HG02981 (cell line): Measurements from ENCODE around the gene FAM20C.
"Not testable (repeated sequence)": the region's sequence is repeated elsewhere in the genome, so short reads cannot be mapped to it uniquely, and the experiment has no call there.

Source experiments
- ATAC-seq: cut with Tn5 transposase; IDR thresholded peaks from one replicate; pipeline ENCODE4 v1.9.1; 2021; ENCODE audit warnings: mild to moderate bottlenecking, moderate library complexity; ENCODE audit not compliant: unreplicated experiment

FAM20C gene

DNA sequence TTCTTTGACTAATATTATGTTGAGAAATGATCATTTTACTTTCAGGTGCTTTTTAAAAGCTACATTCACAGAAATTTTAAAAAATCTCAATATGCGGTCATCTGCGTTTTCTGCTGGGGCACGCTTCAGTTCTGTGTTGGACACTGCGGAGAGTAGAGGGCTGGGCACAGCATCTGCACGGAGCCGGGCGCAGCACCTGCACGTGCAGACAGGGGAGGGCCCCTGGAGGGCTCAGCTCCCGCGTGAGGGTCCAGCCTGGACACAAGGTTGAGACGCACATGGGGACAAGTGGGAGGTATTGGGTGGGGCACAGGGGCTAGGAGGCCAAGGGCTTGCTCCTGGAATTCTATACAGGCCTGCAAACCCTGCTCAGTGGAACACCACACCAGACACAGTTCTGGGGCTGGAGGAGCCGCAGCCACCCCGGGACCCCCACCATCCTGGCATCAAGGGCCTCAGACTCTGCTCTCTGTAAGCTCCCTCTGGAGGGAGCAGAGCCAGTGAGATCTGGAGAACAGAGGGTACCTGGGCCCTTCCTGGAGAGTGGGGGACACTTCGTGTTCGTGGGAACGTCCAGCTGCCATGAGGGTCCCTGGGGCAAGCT lies 20.4 kb upstream of the FAM20C start:
- ATAC-seq, result no peak

DNA sequence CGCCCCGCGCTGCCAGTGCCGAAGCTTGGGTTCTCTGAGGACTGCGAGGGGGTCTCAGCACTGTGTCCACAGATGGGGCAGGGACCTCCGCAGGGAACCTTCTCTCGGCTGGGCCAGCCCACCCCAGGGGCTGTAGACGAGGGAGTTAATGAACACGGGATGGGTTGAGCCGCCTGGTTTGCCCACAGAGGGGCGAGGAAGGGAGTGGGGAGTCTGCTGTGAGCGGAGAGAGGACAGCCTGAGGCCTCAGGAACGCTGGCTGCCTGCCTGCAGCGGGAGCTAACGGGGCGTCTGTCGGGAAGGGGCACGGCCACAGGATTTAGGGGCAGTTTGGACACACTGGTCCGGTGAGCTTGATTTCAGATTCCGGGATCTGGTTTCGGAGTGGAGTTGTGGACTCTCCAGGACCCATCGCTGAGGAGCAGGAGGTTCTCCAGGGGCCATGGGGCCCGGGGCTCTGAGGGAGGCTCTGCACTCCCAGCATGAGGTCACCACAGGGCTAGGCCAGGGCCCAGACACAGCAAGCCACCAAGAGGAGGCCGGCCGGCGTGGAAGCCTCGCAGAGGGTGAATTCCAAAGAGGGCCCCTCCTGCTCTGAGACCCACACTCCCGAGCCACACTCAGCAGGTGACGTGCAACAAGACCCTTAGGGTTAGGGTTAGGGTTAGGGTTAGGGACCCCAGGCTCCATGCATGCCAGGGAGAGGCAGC lies 19.0 kb upstream of the FAM20C start:
- no peak for ATAC-seq

DNA sequence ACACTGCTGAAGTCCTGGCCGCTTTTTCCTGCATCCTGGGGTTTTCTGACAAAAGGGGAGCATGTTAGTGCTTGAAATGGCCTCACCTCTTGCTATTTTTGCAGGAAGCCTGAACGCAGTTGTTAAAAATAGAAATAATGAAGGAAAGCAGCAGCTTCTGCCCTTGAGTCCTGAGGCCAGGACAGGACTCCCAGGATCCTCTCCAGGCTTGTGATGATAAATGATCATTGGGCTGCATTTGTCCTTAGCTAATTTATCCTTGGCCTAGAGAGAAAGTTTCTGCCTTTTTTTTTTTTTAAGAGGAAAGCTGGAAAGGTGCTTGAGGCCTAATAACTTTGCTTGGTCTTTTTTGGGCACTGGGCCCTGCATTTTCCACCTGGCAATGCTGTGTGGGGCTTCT lies 17.7 kb upstream of the FAM20C start:
- ATAC-seq, result no peak

DNA sequence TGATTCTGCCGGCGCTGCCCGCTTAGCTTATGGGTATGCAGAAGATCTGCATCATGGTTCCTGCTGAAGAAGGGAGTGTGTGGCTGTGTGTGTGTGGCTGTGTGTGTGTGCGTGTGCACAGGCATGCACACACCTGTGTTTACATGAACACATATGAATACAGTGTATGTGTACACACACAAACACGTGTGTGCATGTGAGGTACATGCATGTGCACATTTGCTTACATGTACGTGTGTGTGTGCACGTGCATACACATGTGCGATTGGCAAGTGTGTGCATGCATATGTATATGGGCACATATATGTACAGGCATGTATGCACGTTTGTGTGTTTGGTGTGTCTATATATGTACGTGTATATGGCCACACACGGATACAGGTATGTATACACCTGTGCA lies 16.4 kb upstream of the FAM20C start:
- no peak for ATAC-seq

DNA sequence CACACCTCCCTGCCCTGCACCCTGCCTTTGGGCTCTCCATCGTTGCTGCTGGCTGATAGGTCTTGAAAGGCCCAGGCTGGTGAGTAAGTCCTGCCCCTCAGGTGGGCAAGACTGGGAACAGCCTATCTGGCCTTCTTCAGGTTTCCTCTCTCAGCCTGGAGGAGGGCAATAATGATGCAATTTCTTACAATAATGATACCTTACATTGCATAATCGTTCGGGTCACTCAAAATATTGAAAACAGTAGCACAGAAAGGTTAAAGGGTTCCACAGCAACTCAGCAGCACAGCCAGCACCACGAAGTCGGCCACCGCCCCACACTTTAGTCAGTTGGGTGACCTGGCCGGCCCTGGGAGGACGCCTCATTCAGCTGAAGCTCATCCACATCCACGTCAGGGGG lies 16.0 kb upstream of the FAM20C start:
- no peak for ATAC-seq

DNA sequence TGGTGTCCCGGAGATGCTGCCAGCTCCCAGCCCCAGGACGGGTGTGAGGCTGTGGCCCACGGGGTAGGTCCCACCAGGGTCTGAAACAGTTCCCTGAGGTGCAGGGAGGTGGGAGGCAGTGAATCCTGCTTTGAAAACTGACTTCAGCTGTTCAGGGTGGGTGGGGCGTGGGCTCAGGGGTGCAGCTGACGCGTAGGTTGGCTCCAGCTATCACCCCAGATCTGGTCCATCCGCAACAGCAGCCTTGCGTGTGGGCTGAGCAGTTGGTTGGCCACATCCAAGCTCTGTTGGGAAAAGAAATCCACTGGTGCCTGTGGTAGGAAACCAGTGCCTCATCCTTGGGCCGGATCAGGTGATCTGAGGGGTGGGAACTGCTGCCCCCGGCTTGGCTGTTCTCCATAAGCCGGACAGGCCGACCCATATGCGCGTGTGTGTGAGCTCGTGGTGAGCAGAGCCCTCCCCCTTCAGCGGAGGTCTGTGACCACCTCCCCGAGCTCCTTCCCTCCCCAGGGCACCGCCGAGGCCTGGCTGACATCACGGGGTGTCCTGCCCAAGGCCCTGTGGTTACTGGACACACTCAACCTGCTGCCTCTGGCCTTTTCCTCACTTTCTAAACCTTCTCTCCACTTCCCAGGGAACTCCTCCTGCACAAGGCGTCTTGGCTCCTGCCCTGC lies 15.4 kb upstream of the FAM20C start:
- ATAC-seq, result no peak

DNA sequence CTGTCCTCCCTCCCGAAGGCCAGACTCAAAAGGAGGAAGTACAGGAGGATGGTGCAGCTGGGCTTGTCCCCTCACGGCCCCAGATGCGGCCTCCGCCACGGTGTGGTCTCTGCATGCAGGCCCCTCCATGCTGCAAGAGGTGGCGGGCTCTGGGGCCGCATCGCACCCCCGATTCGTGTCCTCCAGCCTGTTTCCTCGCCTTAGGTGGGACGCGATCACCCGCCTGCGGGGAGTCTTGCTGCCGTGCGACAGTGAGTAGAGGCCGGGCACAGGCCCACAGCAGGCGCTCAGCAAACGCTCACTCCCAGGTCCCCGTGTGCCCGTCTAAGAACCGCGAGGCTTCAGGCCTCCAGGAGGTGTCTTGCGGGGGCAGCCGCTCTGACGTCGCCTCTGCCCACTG lies 13.9 kb upstream of the FAM20C start:
- no peak for ATAC-seq

DNA sequence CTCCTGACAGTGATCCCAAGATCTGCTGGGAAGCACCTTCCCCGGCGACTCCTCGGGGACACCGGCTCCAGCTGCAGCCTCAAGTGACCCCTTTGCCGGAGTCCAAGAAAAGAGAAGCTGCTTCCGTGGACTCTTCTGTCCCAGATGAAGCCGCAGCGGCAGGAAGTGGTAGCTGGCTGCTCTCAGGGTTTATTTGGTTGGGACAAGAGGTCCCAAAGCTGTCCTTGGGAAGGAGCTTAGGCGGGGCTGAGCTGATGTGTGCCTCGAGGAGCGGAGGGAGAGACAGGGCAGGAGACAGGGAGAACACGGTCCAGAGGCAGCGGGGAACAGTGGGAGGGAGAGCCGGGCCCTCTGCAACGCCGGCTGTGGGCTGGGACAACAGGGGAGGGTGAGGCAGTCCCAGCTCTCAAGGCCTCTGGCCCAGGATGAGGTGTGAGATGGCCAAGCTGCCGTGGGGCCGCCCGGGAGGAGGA lies 13.1 kb upstream of the FAM20C start:
- ATAC-seq, result no peak

DNA sequence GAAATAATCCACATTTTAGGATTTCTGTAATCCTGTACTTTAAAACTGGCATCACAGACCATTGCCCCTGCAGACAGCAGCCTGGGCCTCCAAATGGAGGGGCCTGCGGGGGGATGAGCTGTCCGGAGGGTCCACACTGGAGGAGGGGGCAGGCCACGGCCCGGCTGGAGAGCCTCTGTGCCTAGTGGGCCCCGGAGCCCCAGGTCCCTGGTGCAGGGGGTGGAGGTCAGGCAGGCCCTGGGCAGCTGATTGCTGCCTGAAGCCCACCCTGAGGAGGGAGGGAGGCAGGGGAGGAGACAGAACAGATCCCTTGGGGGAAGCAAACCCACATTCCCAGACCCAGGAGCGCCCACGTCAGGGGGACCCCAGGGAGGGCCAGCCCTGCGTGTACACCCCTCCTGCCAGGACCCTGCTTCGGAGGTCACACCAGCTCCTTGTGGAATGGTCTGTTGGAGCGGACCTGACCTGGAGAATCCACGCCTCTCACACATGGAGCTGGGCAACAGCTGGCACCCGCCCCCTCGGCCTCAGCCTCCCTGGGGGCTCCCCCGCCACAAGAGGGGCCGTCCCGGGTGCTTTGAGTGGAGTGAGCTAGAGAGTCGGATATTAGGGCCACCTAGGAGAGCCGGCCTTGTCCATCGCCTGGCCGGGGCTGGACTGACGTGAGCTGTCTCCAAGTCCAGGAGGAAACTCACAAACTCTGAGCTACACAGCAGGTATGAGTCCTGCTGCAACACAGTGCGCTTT lies 12.2 kb upstream of the FAM20C start:
- ATAC-seq, result no peak

DNA sequence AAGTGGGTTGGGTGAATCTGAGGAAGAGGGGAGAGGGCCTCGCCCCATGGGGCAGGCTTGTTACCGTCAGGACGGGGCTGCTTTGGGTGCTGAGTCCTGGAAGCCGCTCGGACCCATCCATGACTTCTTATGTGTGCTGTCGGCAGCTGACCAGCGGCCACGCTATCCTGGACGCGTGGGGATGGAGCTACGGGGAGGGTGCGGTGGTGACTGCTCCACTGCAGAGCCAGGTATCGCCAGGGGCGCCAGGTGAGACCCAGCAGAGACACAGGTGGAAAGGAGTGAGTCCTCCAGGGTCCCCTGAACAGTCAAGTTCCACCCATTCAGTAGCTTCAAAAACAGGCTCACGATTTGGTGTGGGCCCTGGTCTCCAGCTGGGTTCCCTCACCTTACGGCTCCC lies 10.6 kb upstream of the FAM20C start:
- no peak for ATAC-seq

DNA sequence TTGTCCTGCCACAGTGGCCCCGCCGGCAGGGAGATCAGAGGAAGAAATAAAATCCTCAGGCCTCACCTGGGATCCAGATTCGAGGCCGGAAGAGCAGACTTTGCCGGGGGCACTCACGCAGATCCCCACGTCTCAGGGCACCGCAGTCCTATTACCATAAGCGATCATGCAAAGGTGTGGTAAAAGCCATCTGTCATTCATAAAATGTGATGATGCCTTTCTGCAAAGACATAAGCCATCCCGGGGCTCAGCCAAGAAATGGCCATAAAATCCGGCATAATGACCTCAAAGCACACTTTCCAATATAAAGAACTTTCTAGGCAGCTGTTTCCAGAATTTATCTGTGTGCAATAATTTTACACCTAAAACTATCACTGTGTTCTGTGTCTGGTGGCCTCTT lies 9.9 kb upstream of the FAM20C start:
- ATAC-seq, result not testable (repeated sequence)

DNA sequence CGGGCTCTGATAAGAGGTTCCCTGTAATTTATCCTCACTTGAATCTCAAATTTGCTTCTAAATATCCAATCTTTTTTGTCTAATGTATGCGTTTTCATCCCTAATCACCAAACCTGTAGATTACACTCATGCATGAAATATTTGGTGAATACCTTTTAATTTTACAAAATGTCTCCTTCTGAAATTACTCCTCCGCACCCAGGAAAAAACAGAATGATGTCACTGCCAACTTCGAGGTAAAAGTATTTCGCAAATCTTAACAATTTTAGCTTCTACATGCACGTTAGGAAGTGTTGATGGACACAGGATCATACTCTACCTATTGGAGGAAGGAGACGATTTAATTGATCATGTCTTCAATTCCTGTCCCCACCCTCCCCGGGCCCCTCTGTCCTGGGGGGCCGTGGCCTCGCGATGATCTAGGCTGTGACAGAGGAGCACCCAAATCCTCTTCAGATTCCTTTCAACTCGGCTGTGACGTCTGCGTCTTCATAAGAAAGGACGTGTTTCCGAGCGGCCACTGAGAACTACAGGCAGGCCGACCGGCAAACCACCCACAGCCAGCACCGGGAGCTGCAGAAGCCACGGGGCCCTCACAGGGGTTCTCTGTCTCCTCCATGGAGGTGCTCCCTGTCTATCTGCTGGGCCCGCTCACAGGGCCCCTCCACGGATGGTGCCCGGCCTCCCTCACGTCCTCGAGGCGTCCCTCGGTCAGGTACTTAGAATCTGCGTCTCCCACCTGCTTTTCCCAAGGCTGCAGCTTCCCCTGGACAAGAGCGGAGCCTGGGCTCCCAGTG lies 8.7 kb upstream of the FAM20C start:
- no peak for ATAC-seq

DNA sequence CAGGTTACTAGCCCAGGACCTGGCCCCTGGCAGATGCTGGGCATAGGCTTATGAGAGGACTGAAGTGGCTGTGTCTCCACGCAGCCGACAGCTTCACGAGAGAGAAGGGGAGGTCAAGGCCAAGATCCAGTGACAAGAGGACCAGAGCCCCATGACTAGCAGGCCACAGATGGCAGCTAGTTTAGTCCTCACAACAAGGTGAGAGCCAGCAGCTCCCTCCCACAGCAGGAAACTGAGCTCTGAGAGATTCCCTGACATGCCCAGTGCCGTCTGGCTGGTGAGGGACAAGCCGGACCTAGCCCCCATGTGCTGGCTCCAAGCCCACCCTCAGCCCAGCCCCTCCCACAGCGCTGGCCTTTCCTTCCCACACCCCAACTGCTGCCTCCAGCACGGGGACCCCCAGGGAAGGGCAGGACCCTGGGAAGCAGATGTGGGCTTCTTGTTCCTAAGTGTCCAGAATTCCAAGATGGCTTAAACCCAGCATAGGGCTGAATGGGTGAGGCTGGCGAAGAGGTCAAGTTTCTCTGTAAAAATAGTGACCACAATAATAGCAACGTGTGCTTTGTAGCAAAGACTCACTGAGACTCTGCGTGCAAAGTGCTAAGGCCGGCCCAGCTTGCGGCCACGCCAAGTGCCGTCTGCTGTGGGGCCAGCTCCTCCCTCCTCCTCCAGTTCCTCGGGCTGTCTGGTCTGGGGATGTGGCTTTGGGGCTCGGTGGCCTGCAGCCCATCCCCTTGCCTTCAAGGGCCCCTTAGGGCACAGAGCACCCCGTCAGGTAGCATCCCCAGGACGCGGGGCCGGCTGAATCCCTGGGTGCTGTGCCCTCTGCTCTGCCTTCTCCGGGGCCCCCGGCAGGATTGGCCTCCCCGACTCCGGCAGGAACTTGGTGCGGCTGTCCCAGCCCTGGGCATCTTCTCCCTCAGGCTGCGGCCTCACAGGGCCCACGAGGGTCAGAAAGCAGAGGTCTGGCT lies 7.8 kb upstream of the FAM20C start:
- no peak for ATAC-seq

DNA sequence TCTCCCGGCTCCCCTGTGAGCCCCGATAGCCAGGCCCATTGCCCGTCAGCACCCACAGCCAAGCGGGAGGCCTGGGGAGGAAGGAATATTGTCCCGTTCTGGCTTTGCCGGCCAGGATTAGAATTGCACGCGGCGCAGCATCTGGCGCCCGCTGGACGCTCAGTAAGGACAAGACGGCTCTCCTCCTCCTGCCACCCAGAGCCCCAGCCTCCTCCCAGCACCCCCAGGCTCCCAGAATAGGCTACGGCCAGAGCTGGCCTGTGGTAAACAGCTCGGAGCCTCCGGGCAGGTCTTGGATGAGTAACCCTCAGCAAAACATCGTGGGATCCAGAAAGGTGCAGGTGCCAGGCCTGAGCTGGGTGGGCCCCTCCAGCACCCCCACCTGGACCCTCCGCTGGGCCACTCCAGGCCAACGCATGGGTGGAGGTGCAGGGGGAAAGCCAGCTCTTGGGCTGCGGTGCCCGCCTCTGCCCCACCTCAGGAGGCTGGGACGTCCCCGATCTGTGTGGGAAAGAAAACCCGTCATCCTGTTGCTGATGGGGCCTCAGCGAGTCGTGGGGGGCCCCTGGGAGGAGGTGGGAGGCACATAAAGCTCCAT lies 5.8 kb upstream of the FAM20C start:
- ATAC-seq, result no peak

DNA sequence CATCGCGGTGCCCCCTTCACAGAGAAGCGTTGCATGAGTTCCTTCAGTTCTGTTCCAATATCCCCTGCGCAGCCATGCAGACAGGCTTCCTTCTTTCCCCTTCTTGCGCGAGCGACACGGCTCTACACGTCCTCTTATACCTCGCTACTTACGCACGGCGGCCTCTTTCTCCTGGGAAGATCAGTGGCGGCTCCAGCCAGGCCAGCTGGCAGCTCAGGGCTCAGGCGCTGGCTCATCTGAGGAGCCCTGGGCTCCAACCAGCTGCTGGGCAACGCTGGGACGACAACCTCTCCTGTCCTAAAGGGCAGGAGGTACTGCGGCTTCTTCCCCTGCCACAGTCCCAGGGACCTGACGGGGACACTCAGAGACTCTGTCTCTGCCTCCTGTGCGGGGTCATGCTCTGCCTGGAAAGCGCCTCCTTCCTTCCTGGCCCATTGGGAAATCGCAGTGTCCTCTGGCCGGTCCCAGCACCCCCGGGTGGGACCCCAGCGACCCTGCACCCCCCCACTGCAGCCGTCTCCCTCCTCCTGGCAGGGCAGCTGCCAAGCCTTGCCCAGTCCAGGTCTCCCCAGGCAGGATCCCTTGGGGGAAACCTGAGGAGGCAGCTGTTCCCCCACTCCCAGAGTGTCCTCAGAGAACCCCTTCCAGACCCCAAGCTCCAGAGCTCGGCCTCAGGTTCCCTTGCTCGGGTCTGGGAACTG lies 5.0 kb upstream of the FAM20C start:
- no peak for ATAC-seq

DNA sequence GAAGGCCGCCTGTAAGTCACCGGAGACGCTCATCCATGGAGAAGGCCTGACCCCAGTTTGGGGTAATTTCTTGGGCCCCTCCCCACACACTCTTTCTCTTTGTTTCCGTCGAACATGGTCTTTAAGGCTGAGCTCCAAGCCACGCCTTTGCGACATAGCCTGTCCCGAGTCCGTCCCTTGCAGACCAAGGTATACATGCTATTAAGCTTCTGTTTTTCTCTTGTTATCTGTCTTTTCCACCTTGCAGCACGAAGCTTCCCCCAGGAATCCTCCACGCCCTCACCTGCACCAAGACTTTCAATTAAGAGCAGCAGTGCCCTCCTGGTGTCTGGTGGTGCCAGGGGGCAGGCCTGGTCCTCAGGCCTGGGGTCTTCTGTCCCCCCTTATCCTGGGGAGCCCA lies 4.2 kb upstream of the FAM20C start:
- no peak for ATAC-seq

DNA sequence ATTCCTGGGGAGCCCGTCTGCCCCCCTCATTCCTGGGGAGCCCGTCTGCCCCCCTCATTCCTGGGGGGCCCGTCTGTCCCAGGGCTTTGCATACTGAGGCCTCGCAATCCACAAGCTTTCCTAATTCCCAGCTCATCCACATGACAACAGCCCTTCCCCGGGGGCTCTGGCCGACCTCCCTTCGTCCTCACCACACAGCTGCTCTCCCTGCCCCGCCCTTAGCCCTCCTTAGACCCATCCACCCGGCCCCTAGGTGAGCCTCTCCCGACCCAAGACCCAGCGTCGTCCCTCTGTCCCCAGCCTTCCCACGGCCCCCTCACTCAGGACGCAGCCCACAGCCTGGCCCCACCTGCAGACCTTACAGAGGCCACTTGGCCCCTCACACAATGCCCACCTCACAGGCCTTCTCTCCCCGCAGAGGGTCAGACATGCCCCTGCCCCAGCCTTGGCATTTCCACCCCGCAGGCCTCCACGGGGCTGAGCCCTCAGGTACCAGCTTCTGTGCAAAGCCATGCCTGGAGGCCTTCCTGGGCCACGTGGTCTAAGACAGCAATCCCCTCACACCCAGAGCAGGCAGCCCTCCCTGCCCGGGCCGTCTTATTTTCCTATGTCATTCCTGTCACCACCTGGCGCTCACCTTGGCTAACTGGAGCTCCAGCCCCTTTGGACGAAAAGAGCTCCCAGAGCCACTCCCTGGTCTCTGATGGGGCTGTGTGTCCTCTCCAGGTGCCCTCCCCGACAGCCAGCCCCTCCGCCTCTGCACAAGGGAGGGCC lies 3.5 kb upstream of the FAM20C start:
- ATAC-seq, result no peak

DNA sequence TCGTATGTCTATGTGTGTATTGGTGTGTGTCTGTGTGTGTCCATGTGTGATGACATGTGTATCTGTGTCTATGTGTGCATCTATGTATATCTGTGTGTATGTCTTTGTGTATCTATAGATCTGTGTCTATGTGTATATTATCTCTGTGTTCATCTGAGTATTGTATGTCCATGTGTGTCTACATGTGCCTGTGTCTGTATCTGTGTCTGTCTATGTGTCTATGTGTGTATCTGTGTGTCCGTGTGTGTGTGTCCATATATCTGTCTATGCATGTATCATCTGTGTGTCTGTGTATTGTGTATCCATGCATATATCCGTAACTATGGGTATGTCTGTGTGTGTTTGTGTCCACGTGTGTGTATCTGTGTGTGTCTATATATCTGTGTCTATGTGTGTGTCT lies 2.7 kb upstream of the FAM20C start:
- no peak for ATAC-seq
